ENCODE data around the gene CELF4.

The CELF4 gene

DNA sequence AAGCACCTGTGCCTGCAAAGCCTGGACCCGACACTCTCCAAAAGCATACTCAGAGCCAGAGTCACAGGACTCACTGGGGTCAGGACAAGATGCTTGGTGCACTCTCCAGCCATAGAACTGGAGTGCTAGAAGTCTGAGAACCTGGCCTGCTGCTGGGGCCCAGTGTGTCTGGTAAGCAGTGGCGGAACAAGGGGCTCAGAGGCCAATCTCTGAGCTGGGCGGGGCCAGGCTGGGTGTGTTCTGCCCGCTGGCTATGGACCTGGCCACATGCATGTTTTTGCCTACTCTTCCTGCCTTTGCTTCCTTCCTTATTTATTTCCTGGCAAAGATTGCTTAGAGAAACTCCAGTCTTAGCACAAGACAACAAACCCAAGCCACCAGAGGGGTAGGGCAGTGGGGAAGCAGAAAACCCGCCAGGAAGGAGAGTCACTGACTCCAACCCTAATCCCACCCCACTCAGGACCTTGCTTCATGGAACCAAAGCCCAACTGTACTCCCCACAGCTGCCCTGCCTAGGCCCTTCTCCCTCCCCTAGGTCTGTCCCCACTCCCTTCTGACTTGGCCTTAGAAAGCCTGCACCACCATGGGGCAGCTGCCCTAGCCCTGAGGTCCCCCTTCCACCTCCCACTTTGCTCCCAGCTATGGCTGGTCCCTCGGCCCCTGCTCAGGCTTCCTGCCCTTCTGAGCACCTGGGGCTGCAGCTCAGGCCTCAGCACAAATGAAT, 315.5 kb downstream of the CELF4 start:
- H3K4me1 ChIP-seq (ENCODE audit: control insufficient read depth, insufficient read depth, low read length) = peaks cover 4% of the 10 kb centered on the region
- no peaks in the 10 kb centered on the region for H3K36me3 ChIP-seq (ENCODE audit: control insufficient read depth in 2 of 2, insufficient read depth in 2 of 2, low read length in 2 of 2)
- peaks cover 20 to 34% of the 10 kb centered on the region in 2 donors for H3K27me3 ChIP-seq (ENCODE audit: control insufficient read depth in 1 of 2, insufficient read depth in 2 of 2, low read length in 2 of 2)
- H3K9me3 ChIP-seq (ENCODE audit: control insufficient read depth in 2 of 2, low read length in 2 of 2) = no peaks in the 10 kb centered on the region
- no peak overlapping the region for H3K9ac ChIP-seq (ENCODE audit: low read length in 2 of 2)
- H3K4me3 ChIP-seq (ENCODE audit: low read length in 2 of 2) = no peak overlapping the region
- no peak overlapping the region for H3K27ac ChIP-seq (ENCODE audit: low read length)

DNA sequence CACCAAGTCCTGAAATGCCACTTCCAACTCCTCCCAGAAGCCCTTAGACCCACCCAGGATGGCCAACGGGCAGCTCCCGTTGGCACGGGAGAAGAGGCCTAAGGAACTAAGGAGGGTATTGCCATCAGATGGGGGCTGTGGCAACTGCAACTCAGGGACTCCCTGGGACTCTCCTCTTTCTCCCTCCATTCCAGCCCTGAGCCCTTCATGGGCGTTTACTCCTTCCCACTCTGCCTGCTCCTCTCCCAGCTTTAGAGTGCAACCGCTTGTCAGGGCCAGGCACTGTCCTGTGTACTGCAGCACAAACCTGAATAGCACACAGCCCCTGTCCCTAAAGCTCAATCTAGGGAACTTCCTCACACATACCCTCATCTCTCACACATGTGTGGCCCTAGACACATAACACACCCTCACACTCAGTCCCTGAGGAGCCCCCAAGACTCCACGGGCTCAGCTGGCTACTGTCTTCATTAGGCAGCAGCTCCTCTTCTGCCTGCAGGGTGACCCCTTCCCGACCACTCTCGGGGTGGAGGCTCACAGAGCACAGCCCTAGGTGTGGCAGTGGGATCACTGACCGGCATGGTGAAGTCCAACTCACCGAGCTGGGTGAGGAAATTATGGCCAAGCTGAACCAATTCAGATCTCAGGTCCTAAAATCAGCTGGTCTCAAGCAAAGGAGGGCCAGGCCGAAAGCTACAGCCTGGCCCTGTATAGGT, 316.3 kb downstream of the CELF4 start:
- no peak overlapping the region for H3K9ac ChIP-seq (ENCODE audit: low read length in 2 of 2)
- no peaks in the 10 kb centered on the region for H3K9me3 ChIP-seq (ENCODE audit: control insufficient read depth in 2 of 2, low read length in 2 of 2)
- no peak overlapping the region for H3K4me3 ChIP-seq (ENCODE audit: low read length in 2 of 2)
- no peak overlapping the region for H3K27ac ChIP-seq (ENCODE audit: low read length)
- H3K27me3 ChIP-seq (ENCODE audit: control insufficient read depth in 1 of 2, insufficient read depth in 2 of 2, low read length in 2 of 2) = peaks cover 20 to 28% of the 10 kb centered on the region in 2 donors
- H3K36me3 ChIP-seq (ENCODE audit: control insufficient read depth in 2 of 2, insufficient read depth in 2 of 2, low read length in 2 of 2) = no peaks in the 10 kb centered on the region
- peaks cover 2% of the 10 kb centered on the region for H3K4me1 ChIP-seq (ENCODE audit: control insufficient read depth, insufficient read depth, low read length)

DNA sequence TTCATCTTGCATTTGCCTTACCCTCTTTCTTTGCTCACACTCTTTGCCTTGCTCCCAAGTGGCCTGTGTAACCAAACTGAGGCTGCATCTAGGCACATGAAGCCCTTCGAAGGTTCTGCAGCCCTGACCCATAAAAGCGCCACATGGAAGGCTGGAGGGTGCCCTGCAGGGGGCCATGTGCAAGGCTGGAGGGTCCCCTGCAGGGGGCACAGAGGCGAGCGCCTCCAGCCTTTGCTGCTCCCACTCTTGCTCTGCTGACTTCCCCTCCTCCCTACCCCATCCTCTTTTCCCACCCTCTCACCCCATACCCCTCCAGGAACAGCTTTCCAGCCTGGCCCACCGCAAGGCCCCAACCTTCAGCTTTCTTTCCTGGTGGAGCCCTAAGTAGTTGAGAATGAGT, 317.3 kb downstream of the CELF4 start:
- Histone ChIP-seq H3K27ac (ENCODE audit: low read length) (no peak overlapping the region), H3K4me1 (ENCODE audit: control insufficient read depth, insufficient read depth, low read length) (no peaks in the 10 kb centered on the region), H3K36me3 (ENCODE audit: control insufficient read depth in 2 of 2, insufficient read depth in 2 of 2, low read length in 2 of 2) (no peaks in the 10 kb centered on the region), H3K27me3 (ENCODE audit: control insufficient read depth in 1 of 2, insufficient read depth in 2 of 2, low read length in 2 of 2) (peaks cover 15 to 28% of the 10 kb centered on the region in 2 donors), H3K4me3 (ENCODE audit: low read length in 2 of 2) (no peak overlapping the region), H3K9ac (ENCODE audit: low read length in 2 of 2) (no peak overlapping the region), H3K9me3 (ENCODE audit: control insufficient read depth in 2 of 2, low read length in 2 of 2) (no peaks in the 10 kb centered on the region)

DNA sequence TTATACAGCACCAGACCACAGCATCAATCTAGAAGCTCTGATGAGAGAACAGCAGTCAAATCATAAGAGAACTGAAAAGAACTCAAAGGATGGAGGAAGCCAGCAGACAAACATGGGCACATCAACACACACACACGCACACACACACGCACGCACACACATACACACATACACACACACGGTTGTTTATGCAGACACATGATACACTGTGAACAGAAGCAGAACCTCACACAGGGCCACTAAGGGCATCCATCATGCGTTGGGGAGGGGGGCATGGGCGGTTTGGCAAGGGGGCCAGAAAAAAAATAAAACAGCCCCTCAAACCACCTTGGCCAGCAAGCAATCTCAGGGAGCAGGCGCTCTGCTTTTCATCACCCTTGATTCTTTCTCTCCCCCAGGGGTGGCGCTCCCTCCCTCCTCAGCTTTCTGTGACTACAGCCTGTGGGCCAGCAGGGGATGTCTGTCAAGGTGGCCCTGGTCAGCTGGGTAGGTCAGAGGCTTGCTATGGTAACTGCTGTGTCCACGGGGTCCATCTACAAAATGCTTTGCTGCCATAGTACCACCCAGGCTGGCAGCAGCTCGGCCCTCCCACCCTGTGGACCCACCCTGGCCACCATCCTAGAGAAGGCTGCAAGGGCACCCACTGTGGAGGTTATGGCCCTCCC, 318.0 kb downstream of the CELF4 start:
- Histone ChIP-seq H3K4me1 (ENCODE audit: control insufficient read depth, insufficient read depth, low read length) (no peaks in the 10 kb centered on the region), H3K9me3 (ENCODE audit: control insufficient read depth in 2 of 2, low read length in 2 of 2) (no peaks in the 10 kb centered on the region), H3K36me3 (ENCODE audit: control insufficient read depth in 2 of 2, insufficient read depth in 2 of 2, low read length in 2 of 2) (no peaks in the 10 kb centered on the region), H3K27me3 (ENCODE audit: control insufficient read depth in 1 of 2, insufficient read depth in 2 of 2, low read length in 2 of 2) (peaks cover 10 to 22% of the 10 kb centered on the region in 2 donors), H3K9ac (ENCODE audit: low read length in 2 of 2) (no peak overlapping the region), H3K27ac (ENCODE audit: low read length) (no peak overlapping the region), H3K4me3 (ENCODE audit: low read length in 2 of 2) (no peak overlapping the region)

DNA sequence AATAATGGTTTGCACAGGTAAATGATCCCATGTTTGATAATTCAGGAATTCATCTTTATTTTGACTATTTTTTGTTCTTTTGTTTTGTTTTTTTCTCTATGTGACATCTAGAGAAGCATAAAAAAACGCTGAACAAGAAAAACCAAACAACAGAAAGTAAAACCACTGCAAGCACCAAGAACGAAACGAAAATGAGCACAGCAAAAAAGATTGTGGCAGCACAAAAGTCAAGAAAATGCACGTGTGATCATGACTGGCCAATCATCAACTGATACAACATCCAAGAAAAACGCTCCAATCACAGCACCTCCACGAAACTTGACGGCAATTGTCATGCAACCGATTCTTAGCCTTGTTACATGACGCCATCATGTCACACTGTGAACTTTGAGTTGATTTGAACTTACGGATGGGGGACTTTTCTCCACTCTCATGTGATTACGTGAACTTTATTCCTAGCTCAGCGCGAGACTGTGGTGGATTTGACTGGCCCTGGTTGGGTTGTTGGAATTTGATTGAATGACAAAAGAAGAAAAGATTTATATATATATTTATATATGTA, 318.7 kb downstream of the CELF4 start:
- Histone ChIP-seq H3K9me3 (ENCODE audit: control insufficient read depth in 2 of 2, low read length in 2 of 2) (no peaks in the 10 kb centered on the region), H3K27me3 (ENCODE audit: control insufficient read depth in 1 of 2, insufficient read depth in 2 of 2, low read length in 2 of 2) (peaks cover 7 to 19% of the 10 kb centered on the region in 2 donors), H3K9ac (ENCODE audit: low read length in 2 of 2) (no peak overlapping the region), H3K4me3 (ENCODE audit: low read length in 2 of 2) (no peak overlapping the region), H3K36me3 (ENCODE audit: control insufficient read depth in 2 of 2, insufficient read depth in 2 of 2, low read length in 2 of 2) (no peaks in the 10 kb centered on the region), H3K27ac (ENCODE audit: low read length) (no peak overlapping the region), H3K4me1 (ENCODE audit: control insufficient read depth, insufficient read depth, low read length) (no peaks in the 10 kb centered on the region)

DNA sequence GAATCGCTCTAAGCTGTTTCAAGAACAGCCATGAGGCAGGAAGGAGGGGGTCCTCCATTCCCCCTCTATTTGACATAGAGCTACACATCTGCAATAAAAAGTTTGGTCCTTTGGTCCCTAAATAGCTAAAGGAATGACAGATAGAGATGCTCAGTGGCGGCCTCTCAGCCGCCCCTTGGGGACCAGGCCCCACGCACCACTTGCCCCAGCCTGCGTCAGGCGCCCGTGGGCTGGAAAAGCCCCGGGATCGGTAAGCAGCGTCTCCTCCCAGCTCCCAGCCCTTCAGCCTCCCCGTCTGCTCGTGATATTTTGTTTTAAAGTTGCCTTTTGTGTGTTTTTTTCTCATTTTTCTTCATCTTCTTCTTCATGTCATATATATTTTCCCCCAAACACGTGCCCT, 321.0 kb downstream of the CELF4 start:
- Histone ChIP-seq H3K9me3 (ENCODE audit: control insufficient read depth in 2 of 2, low read length in 2 of 2) (no peaks in the 10 kb centered on the region), H3K36me3 (ENCODE audit: control insufficient read depth in 2 of 2, insufficient read depth in 2 of 2, low read length in 2 of 2) (no peaks in the 10 kb centered on the region), H3K9ac (ENCODE audit: low read length in 2 of 2) (no peak overlapping the region), H3K4me3 (ENCODE audit: low read length in 2 of 2) (no peak overlapping the region), H3K4me1 (ENCODE audit: control insufficient read depth, insufficient read depth, low read length) (no peaks in the 10 kb centered on the region), H3K27me3 (ENCODE audit: control insufficient read depth in 1 of 2, insufficient read depth in 2 of 2, low read length in 2 of 2) (peaks cover 3 to 5% of the 10 kb centered on the region in 2 donors), H3K27ac (ENCODE audit: low read length) (no peak overlapping the region)

DNA sequence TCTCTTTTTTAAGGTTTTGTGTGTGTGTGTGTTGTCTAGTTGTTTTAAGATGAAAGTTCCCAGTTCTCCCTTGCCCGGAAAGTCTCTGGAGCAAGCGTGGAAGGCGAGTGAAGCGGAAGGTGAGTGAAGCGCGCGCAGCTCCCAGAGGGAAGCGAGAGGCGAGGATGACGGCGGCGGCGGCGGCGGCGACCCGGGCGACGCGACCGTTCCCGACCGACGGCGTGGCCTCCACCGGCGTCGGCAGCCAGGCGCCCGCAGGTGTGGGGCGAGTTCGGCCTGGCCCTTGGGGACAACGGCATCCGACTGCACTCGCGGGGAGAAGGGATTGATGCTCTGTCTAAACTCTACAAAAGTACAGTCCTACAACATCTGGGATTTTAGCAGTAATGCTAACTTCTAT, 321.9 kb downstream of the CELF4 start:
- Histone ChIP-seq H3K27me3 (ENCODE audit: control insufficient read depth in 1 of 2, insufficient read depth in 2 of 2, low read length in 2 of 2) (peaks cover under 1 to 3% of the 10 kb centered on the region in 2 donors), H3K9me3 (ENCODE audit: control insufficient read depth in 2 of 2, low read length in 2 of 2) (no peaks in the 10 kb centered on the region), H3K27ac (ENCODE audit: low read length) (no peak overlapping the region), H3K4me3 (ENCODE audit: low read length in 2 of 2) (no peak overlapping the region), H3K36me3 (ENCODE audit: control insufficient read depth in 2 of 2, insufficient read depth in 2 of 2, low read length in 2 of 2) (no peaks in the 10 kb centered on the region), H3K9ac (ENCODE audit: low read length in 2 of 2) (no peak overlapping the region), H3K4me1 (ENCODE audit: control insufficient read depth, insufficient read depth, low read length) (no peaks in the 10 kb centered on the region)

DNA sequence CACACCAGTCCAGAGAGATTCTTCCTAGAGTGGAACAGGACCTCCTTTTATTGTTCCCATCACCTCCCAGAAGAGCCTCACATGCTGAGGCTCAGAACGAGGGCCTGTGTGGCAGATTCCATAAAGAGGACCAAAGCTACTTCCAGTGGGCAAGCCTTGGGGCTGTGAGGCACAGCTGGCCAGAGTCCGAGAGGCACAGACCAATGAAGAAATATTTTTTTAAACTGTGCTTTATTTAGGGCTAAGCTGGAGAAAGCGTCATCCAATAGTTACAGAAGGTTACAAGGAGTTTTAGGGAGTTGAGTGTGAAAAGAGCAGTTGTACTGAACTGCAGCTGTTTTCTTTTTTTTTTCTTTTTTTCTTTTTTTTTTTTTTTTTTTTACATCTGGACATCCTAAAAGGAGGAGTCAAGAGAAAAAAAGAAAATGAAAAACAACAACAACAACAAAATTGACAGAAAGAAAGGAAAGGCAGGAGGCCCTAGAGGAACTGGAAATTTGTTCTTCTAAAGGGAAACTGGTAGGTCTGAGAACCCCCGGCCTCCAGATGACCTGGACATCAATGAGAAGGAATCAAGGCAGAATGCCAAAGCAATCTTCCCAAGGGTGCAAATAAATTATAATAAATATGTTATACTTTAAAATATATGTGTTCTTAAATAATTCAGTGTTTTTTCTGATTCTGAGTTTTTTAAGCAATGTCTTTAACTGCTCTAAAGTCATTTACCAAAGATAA, 322.6 kb downstream of the CELF4 start:
- Histone ChIP-seq H3K27ac (ENCODE audit: low read length) (no peak overlapping the region), H3K9ac (ENCODE audit: low read length in 2 of 2) (no peak overlapping the region), H3K4me1 (ENCODE audit: control insufficient read depth, insufficient read depth, low read length) (no peaks in the 10 kb centered on the region), H3K4me3 (ENCODE audit: low read length in 2 of 2) (no peak overlapping the region), H3K36me3 (ENCODE audit: control insufficient read depth in 2 of 2, insufficient read depth in 2 of 2, low read length in 2 of 2) (no peaks in the 10 kb centered on the region), H3K9me3 (ENCODE audit: control insufficient read depth in 2 of 2, low read length in 2 of 2) (no peaks in the 10 kb centered on the region), H3K27me3 (ENCODE audit: control insufficient read depth in 1 of 2, insufficient read depth in 2 of 2, low read length in 2 of 2) (peaks cover 2 to 3% of the 10 kb centered on the region in 2 donors)

DNA sequence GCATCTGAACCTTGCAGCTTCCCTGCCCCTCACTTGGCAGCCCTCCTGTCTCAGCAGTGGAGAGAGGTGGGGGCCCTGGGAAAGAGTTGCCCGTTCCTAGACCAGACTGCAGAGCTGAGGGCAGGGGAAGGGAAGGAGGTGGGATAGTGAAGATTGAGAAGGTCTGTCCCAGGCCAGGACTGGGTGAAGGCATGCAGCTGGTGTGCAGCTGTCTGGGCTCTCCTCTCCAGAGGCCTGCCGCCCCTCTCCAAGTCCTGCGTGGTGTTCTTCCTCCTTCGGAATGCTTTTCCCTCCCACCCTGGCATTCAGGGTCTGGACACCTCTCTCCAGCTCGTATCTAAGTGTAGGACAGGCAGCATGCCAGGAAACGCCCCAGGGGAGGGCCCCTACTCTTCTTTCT, 323.5 kb downstream of the CELF4 start:
- H3K27me3 ChIP-seq (ENCODE audit: control insufficient read depth in 1 of 2, insufficient read depth in 2 of 2, low read length in 2 of 2) = peaks cover 2 to 3% of the 10 kb centered on the region in 2 donors
- H3K9me3 ChIP-seq (ENCODE audit: control insufficient read depth in 2 of 2, low read length in 2 of 2) = no peaks in the 10 kb centered on the region
- H3K27ac ChIP-seq (ENCODE audit: low read length) = no peak overlapping the region
- no peak overlapping the region for H3K4me3 ChIP-seq (ENCODE audit: low read length in 2 of 2)
- no peak overlapping the region for H3K9ac ChIP-seq (ENCODE audit: low read length in 2 of 2)
- no peaks in the 10 kb centered on the region for H3K36me3 ChIP-seq (ENCODE audit: control insufficient read depth in 2 of 2, insufficient read depth in 2 of 2, low read length in 2 of 2)
- H3K4me1 ChIP-seq (ENCODE audit: control insufficient read depth, insufficient read depth, low read length) = no peaks in the 10 kb centered on the region

Measured in stomach smooth muscle (tissue), 2 donors.